ENCODE results near the gene PDCD10. TPM values are rescaled to one million over a fixed set of nuclear protein-coding genes. Genes with fewer than 3 reads are reported as not detected.

Gene PDCD10
- total and polyA plus RNA-seq, 11 donors: 12.6 to 72.4 (median 41.1) TPM

DNA sequence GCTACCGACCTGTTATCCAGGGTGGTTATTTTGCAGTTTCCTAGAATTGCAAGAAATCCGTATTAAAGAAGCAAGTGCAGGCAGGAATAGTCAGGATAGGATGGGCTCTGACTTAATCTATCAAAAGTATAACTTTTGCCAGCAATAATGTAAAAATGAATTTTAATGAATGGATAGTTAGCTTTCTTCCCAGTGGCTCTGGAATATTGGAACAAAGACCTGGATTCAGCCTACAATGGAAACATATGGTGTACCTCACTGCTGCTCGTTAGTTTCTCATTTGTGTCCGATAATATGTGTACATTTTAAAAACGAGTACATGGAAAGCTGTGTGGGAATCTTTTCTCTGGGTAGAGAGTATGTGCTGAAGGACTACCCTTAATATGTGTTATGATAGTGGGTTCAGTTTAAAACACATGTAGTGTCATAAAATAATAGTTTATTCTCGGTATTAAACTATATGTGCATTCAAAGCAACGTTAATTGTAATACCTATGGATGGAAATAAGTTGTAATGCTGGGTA lies 1.6 kb upstream of the PDCD10 start:
- ATAC-seq (no peak), DNase-seq (no peak)
- peak overlapping the region; percentile 72 to 94 (median 84) for H3K4me3 ChIP-seq
- peaks cover 4 to 41% (median 25%) of the 10 kb centered on the region in 12 donors for H3K4me1 ChIP-seq
- no peaks in the 10 kb centered on the region for H3K9me3 ChIP-seq
- intact Hi-C loops (cut with DNase I): loop anchor here in 9 of 10 donors (5.0 to 10.0 kb wide), 10 partner anchors 71 to 358 kb away; partner anchors contain the start of gene GOLIM4 (in 1 of the 9)
- TF ChIP-seq, protein P1, sequence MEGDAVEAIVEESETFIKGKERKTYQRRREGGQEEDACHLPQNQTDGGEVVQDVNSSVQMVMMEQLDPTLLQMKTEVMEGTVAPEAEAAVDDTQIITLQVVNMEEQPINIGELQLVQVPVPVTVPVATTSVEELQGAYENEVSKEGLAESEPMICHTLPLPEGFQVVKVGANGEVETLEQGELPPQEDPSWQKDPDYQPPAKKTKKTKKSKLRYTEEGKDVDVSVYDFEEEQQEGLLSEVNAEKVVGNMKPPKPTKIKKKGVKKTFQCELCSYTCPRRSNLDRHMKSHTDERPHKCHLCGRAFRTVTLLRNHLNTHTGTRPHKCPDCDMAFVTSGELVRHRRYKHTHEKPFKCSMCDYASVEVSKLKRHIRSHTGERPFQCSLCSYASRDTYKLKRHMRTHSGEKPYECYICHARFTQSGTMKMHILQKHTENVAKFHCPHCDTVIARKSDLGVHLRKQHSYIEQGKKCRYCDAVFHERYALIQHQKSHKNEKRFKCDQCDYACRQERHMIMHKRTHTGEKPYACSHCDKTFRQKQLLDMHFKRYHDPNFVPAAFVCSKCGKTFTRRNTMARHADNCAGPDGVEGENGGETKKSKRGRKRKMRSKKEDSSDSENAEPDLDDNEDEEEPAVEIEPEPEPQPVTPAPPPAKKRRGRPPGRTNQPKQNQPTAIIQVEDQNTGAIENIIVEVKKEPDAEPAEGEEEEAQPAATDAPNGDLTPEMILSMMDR (IDR thresholded peaks at IDR 0.05): no peak
- no peak for TF ChIP-seq POLR2A (IDR thresholded peaks at IDR 0.05)
- peak overlapping the region in 5 of 12 donors; percentile 92 to 95 (median 94) for H3K27ac ChIP-seq
- H3K27me3 ChIP-seq: no peaks in the 10 kb centered on the region
- WGBS, 4 donors: 25 to 30% (median 26%) methylated on average over 7 of the region's 7 CpGs
- H3K36me3 ChIP-seq: peaks cover 0 to 2% (median 0%) of the 10 kb centered on the region in 9 donors

DNA sequence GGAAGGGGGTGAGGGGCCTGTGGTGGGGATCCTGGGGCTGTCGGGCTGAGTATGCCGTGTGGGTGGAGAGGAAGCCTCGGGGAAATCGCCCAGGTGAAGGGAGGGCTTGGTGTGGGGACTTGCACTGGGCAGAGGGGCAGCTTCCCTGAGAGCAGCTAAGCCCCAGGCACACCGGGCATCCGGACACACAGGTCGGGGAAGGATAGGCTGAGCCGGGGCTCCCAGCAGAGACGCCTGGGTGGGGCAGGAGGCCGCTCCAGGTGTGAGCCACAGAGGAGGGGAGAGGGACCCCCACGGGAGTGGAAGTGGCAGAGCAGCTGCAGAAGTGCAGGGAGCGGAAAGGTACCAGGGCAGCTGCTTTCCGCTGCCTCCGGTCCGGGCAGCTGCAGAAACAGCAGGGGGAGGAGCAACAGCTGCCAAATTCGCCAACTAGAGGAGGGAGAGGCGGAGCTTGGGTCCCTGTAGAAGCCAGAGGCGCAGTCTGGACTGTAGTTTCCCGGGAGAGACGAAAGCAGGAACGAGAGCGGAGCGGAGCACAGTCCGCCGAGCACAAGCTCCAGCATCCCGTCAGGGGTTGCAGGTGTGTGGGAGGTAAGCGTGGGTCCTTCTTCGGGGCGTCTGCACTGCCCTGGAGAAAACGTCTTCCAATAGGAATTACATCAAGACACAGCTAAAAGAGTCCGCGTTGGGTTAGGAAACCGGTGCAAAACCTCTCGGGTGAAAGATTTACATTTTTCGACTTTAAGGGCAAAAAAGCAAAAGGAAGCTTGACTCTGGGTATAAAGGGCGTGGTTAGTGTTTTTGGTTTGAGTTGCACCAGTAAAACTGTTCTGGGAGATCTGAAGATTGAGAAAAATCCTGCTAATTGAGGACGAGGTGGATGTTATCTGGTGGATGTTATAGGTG lies 794 bp upstream of the PDCD10 start, which contains the start of gene SERPINI1:
Gene SERPINI1, plus strand, starts transcription at position 489 of the 906 bp plus-strand sequence. CDS start 53,408 bp downstream, outside the sequence.
- Histone ChIP-seq H3K27ac (peak within 1 kb of the TSS; percentile 81 to 95 (median 93)), H3K36me3 (peaks cover 0 to 2% (median 0%) of the 10 kb centered on the region in 9 donors), H3K4me1 (peaks cover 4 to 47% (median 27%) of the 10 kb centered on the region in 12 donors), H3K9me3 (no peaks in the 10 kb centered on the region), H3K4me3 (peak within 1 kb of the TSS; percentile 72 to 94 (median 84)), H3K27me3 (no peaks in the 10 kb centered on the region)
- WGBS, 4 donors: 0 to 1% (median 0%) methylated on average over 25 to 37 of the region's 37 CpGs
- DNase-seq: peak; percentile 89 to 93 (median 90)
- TF ChIP-seq, protein P1 (IDR thresholded peaks at IDR 0.05): peak in 3 of 12 donors; percentile 21 to 28 (median 26)
- TF ChIP-seq POLR2A (IDR thresholded peaks at IDR 0.05): peak in 1 of 2 donors; percentile 76
- intact Hi-C loops (cut with DNase I): loop anchor here in 9 of 10 donors (2.0 to 10.0 kb wide), 12 partner anchors 72 to 359 kb away; partner anchors contain the start of gene GOLIM4 (in 1 of the 9)
- ATAC-seq: peak; percentile 85 to 91 (median 90)

DNA sequence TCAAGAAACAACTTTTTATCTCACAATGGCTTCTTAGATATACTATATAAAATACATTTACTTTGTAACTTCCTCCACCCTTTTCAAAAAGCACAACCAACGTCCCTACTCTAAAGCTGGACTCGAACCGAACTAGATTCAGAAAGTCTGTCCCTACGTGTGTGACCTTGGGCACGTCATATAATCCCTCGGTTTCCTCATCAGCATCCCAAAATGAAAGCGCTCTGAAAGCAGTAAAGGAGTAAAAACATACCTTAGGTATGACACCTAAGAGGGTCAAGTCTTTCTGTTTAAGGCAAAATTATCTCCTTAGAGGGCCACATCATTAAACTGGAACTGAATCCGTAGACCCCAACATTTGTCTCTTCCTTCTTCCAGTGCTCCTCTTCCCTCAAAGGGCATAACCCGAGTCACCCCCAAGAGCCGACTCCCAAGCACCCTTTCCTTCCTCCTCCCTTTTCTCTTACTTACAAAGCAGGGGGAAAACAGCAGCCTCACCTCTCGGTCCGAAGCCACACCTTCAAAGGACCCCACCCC lies 663 bp downstream of the PDCD10 start:
- 1 to 2% (median 1%) methylated on average over 12 of the region's 12 CpGs for WGBS, 4 donors
- intact Hi-C loops (cut with DNase I): loop anchor here in 8 of 10 donors (2.0 to 10.0 kb wide), 8 partner anchors 79 to 361 kb away; partner anchors contain the start of gene GOLIM4 (in 1 of the 8)
- Histone ChIP-seq H3K36me3 (no peaks in the 10 kb centered on the region), H3K27me3 (no peaks in the 10 kb centered on the region), H3K9me3 (no peaks in the 10 kb centered on the region), H3K27ac (peak overlapping the region; percentile 81 to 95 (median 93)), H3K4me1 (peaks cover 4 to 62% (median 40%) of the 10 kb centered on the region in 12 donors), H3K4me3 (peak overlapping the region; percentile 72 to 94 (median 84))
- ATAC-seq (no peak), DNase-seq (no peak)
- TF ChIP-seq POLR2A (IDR thresholded peaks at IDR 0.05): no peak
- TF ChIP-seq, protein P1 (IDR thresholded peaks at IDR 0.05): no peak
